ENCODE measurements around the gene ITIH4. TPM values are rescaled to one million over a fixed set of nuclear protein-coding genes. Genes with fewer than 3 reads are reported as not detected.

ITIH4 gene
- total RNA-seq, 4 donors from 2014 or later = 0.33 to 5.8 (median 3.4) TPM

DNA sequence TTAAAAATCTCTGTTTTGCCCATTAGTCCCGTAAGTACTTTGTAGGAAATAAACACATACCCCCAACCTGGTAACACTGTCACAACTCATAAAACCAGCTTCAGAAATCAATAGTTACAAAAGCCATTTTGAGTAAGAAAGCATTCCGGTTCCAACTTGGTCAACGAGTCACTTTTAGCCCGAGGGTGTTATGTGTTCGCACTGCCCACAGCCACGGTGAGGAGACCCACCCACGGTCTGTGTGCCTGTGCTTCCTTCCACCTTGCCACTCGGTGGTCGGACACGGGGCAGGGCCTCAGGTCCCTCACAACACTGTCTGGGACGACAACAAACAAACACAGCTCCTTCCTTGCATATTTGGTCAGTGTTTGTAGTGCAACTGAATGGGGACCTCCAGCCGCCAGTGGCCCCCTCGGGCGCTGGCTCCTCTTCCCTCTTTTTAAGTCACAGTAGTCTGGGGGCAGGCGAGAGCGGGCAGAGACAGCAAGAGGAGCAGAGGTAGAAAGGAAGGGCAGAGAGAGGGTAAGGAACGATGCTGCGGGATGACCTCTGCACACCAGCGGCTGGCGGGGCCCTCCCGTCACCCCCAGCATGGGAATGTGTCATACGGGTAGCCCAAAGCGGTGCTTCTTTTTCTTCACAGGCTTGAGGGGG is 9.5 kb upstream of the ITIH4 start:
- TF ChIP-seq, protein P1, sequence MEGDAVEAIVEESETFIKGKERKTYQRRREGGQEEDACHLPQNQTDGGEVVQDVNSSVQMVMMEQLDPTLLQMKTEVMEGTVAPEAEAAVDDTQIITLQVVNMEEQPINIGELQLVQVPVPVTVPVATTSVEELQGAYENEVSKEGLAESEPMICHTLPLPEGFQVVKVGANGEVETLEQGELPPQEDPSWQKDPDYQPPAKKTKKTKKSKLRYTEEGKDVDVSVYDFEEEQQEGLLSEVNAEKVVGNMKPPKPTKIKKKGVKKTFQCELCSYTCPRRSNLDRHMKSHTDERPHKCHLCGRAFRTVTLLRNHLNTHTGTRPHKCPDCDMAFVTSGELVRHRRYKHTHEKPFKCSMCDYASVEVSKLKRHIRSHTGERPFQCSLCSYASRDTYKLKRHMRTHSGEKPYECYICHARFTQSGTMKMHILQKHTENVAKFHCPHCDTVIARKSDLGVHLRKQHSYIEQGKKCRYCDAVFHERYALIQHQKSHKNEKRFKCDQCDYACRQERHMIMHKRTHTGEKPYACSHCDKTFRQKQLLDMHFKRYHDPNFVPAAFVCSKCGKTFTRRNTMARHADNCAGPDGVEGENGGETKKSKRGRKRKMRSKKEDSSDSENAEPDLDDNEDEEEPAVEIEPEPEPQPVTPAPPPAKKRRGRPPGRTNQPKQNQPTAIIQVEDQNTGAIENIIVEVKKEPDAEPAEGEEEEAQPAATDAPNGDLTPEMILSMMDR (IDR thresholded peaks at IDR 0.05; ENCODE audit: low read depth) = no peak

DNA sequence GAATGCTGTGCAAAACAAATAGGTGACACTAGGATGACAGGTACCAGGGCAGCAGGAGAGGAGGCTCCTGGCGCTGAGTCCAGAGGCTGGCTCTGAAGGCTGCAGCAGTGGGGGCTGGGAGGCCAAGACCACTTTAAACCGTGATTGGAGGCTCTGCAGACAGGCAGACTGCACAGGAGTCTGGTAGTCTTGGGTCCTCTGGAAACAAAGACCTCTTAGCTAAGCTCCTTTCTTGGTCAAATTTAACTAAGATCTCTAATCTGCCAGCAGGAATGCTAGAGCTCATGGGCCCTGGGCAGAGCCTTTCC is 8.8 kb upstream of the ITIH4 start:
- TF ChIP-seq, protein P1 (IDR thresholded peaks at IDR 0.05; ENCODE audit: low read depth) = no peak

DNA sequence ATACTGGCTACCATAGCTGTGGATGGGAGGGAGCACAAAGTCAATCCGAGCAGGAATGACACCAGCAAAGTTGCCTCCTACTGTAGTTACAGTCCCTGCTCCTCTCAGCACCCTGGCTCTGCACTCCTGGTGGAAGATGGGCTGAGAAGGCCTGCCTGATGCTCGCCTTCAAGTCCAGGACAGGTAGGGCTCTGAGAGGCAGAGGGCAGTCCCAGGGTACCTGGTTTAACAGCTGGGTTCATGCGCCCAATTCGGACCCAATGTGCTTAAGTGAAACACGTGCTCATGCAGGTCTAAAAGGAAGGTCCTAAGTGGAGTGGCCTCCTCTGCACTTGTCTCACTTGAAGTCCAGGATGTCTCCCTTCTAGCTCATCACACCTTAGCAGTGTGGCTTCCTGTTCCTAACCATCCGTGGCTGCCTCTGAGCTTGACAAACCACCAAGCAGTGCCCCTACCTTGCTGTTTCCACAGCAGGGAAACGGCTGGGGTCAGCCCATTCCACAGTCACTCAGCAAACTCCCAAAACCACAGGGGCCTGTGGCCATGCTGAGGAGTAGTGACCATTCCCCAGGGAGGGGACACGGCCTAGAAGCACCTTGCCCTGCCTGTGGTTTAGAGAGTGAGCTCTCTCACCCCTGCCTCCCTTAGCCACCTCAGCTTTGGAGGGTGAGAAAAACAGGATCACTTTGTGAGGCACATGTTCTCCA is 8.2 kb upstream of the ITIH4 start:
- TF ChIP-seq, protein P1 (IDR thresholded peaks at IDR 0.05; ENCODE audit: low read depth) = no peak

DNA sequence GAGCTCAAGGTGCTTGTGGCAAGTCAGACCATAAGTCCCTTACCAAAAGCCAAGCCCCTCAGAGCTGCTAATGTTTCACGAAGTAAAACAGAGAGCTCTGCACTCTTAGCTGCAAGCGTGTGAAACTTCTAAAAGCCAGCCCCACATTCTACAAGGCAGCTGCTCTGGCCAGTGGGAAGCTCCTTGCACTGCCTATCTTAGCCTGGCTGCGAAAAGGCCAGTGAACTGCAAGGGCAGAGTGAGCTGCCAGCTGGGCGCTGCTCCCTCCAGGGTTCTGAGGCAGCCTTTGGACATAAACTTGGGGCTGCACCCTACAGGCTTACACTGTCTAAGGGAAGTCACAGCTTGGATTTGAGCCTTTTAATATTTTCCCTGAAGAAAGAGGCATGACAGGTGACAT is 6.5 kb upstream of the ITIH4 start:
- TF ChIP-seq, protein P1 (IDR thresholded peaks at IDR 0.05; ENCODE audit: low read depth) = no peak

DNA sequence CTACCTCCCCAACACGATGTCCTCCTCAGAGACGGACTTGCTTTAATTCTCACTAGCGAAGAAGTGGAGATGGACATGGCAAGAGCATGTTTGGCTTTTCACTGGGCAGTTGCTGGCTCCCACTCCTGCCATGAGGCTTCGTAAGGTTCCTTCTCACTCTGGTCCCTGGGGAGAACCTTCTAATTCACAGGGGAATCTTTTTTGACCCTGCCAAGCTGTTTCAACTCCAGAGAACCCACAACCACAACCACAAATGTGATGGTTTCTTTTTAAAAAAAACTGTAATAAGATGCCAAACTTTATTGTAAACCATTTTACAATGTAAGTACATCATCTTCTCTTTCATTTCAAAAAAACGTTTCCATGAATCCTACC is 6.0 kb upstream of the ITIH4 start:
- TF ChIP-seq, protein P1 (IDR thresholded peaks at IDR 0.05; ENCODE audit: low read depth) = no peak

DNA sequence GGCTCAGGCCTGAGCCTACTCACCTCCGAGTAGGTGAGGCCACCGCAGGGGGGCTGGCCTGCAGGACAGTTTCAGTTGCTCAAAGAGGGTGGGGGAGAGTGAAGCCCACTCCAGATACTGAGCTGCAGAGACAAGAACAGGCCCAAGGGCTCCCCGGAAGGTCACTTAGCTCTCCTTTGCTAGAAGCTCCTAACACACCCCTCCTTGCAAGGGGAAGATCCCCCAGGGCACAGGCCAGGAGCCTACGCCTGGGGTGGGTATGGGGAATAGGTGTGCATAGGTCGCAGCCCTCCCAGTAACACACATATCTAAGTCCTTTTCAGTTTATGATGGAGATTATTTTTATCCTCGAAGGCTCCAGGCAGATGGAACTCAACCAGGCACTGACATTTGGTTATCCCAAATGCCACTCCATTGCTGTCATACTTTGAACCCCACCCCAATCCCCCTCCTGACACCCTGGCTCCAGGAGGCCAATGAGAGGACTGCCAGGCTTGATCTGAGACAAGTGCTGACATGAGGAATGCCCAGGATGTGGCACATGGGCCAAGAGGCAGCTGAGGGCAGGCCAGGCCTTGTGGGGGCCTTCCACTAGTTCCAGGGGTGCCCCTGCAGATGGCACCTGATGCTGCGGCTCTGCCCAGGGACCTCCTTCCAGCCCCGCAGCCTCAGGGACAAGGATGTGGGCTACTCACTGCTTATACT is 5.4 kb upstream of the ITIH4 start:
- TF ChIP-seq, protein P1 (IDR thresholded peaks at IDR 0.05; ENCODE audit: low read depth) = no peak

DNA sequence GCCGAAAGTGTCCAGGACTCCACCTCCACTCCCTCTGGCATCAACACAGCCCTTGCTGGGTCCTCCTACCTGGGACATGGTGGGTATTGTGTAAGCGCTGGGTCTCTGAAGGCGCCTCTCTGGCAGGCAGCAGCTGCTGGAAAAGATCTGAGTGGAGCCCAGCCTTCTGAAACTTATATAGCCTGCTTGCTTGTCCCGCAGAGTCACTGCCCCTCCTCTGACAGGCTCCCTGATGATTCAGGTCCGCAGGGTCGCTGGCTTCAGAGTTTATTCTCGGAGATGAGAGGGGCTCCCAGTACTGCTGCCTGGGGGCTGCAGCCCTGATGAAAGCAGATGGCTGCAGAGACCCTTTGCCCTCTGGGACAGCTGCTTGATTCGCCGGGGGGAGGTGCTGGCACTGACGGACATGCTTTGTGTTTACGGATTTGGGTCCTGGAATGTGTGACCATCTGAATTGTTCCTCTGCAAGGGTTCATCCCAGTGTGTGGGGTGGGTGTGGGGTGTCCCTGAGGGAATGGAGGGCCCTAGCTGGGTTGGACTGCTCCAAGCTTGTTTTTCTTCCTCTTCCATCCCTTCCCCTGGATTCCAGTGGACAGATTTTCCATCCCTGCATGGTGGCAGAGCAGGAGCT is 4.5 kb upstream of the ITIH4 start, which contains the start of gene MUSTN1:
Gene MUSTN1 (minus strand): TSS at position 149 of the 631 bp plus-strand sequence. CDS start 71 bp downstream, at position 78.
- TF ChIP-seq, protein P1 (IDR thresholded peaks at IDR 0.05; ENCODE audit: low read depth) = no peak

All from subcutaneous adipose tissue (tissue), 4 donors.